Spleen (tissue), 11 donors: ENCODE measurements around the gene EXOC6B. TPM values are rescaled to one million over a fixed set of nuclear protein-coding genes. Genes with fewer than 3 reads are reported as not detected.

Source experiments
- DNase-seq: peaks from one replicate; pipeline ENCODE4 v3.0.0-alpha.2; 2020
- H3K27ac ChIP-seq, 8 donors: fragments of 200-600 bp; sonication (generic) in 7 of 8; 1 replicate in 4 of 8; 2 replicates in 4 of 8; pipeline versions ENCODE4 v1.5.0 to v1.8.0; 2016 to 2021; ENCODE audit warnings: inconsistent platforms in 4 of 8, mild to moderate bottlenecking in 4 of 8, moderate library complexity in 1 of 8
- H3K27me3 ChIP-seq, 7 donors: fragments of 200-600 bp; sonication (generic) in 6 of 7; replicated peaks in 1 of 7; 1 replicate in 4 of 7; 2 replicates in 3 of 7; pipeline versions ENCODE4 v1.5.0 to v1.8.0; 2016 to 2021; ENCODE audit warnings: inconsistent platforms in 3 of 7, mild to moderate bottlenecking in 1 of 7
- H3K36me3 ChIP-seq, 6 donors: fragments of 200-600 bp; sonication (generic) in 5 of 6; 1 replicate in 4 of 6; 2 replicates in 2 of 6; pipeline versions ENCODE4 v1.5.0 to v1.8.0; 2016 to 2021; ENCODE audit warnings: inconsistent platforms in 2 of 6
- H3K4me1 ChIP-seq, 6 donors: fragments of 200-600 bp; sonication (generic) in 5 of 6; 1 replicate in 3 of 6; 2 replicates in 3 of 6; pipeline versions ENCODE4 v1.5.0 to v1.8.0; 2016 to 2021; ENCODE audit warnings: inconsistent platforms in 3 of 6
- H3K4me3 ChIP-seq, 8 donors: fragments of 200-600 bp; sonication (generic) in 7 of 8; 1 replicate in 4 of 8; 2 replicates in 4 of 8; pipeline versions ENCODE4 v1.5.0 to v1.8.0; 2016 to 2021; ENCODE audit warnings: inconsistent platforms in 4 of 8, mild to moderate bottlenecking in 4 of 8, moderate library complexity in 2 of 8
- H3K9me3 ChIP-seq, 8 donors: fragments of 200-600 bp; sonication (generic) in 7 of 8; 1 replicate in 4 of 8; 2 replicates in 4 of 8; pipeline versions ENCODE4 v1.5.0 to v1.8.0; 2016 to 2021; ENCODE audit warnings: inconsistent platforms in 4 of 8
- POLR2A ChIP-seq, 3 donors: fragments of 450-650 bp; IDR thresholded peaks; one replicate each; pipeline ENCODE4 v1.5.1; 2017; ENCODE audit warnings: antibody characterized with exemption in 3 of 3, mild to moderate bottlenecking in 1 of 3
- POLR2AphosphoS5 ChIP-seq, 3 donors: sonication (generic); formaldehyde crosslinking; IDR thresholded peaks; one replicate each; pipeline ENCODE4 v1.5.1; 2017; ENCODE audit warnings: antibody characterized with exemption in 3 of 3
- WGBS, 5 donors: extraction: QIAGEN DNeasy Blood & Tissue Kit in 3 of 5; methylation state at CpG; one replicate each; pipeline versions ENCODE4 v1.1.5 to v1.1.7; 2013 to 2018; 5-methylcytosine and 5-hydroxymethylcytosine counted together
- intact Hi-C: fragments of 100-400 bp; cut with DNase I; formaldehyde crosslinking; loops from one replicate; pipeline ENCODE4 v1.15.0; 2023; ENCODE audit warnings: low total_unique reads
- polyA plus RNA-seq, 3 donors: library from polyadenylated mRNA; stranded (reverse); fragments of 200-250 nt; gene quantifications; one replicate each; pipeline ENCODE4 v1.2.1, GENCODE V29; 2013
- total RNA-seq, 7 donors: library from RNA; depleted of rRNA in 3 of 7; stranded (reverse); fragments of >200 nt in 3 of 7; fragmentation: NEBNext Ultra II Directional in 4 of 7; extraction: Animal tissue kit (Norgen Biotek cat#: 25700) in 4 of 7; gene quantifications; one replicate each; pipeline versions ENCODE4 v1.1.0 to v1.2.1, GENCODE V29; 2016 to 2021
- TF ChIP-seq, protein P1 (sequence below), 11 experiments: fragments of 200-600 bp in 7 of 11; fragments of 450-650 bp in 4 of 11; sonication (generic) in 4 of 11; IDR thresholded peaks in 8 of 11; conservative IDR thresholded peaks in 3 of 11; 1 replicate in 7 of 11; 2 replicates in 4 of 11; pipeline versions ENCODE4 v1.4.0 to v1.8.0; 2016 to 2021; ENCODE audit warnings: antibody characterized with exemption in 11 of 11, inconsistent platforms in 4 of 11, mild to moderate bottlenecking in 1 of 11
- donor health status: healthy with polysubstance abuse.
- donor health status: DM: no; HTN: no; CAD: no; lungs with moderate emphysema.
- donor health status: DM: no; HTN: no; CAD: no.
- donor health status: Bipolar disorder and iron deficiency.
- donor health status: healthy.
- donor health status: DM: no; HTN: no; CAD: no.
- donor health status: DM: yes; HTN: yes; CAD: no.

The EXOC6B gene
- total and polyA plus RNA-seq, 10 donors: 1.0 to 27.9 (median 18.0) TPM

DNA sequence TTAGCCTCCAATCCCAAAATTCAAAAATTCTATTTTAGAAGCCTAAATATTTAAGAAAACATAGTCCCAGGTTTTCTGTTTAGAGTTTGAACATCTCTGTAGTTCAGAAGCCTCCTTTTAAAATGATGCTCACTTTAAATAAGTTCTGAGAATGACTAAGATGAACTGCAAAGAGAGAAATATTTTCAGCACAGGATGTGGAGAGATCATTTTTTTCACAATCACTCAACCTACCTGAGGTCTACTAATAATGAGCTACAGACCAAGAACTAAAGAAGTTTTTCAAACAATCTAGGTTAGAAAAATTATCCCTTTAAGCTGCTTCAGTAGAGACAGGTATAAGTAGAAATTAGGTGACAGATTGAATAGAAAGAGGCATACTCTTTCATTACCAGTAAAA, 493.1 kb downstream of the EXOC6B start:
- Histone ChIP-seq H3K27ac (no peak overlapping the region), H3K27me3 (no peaks in the 10 kb centered on the region), H3K4me1 (no peaks in the 10 kb centered on the region), H3K4me3 (no peak overlapping the region), H3K9me3 (no peaks in the 10 kb centered on the region), H3K36me3 (no peaks in the 10 kb centered on the region)
- TF ChIP-seq, protein P1, sequence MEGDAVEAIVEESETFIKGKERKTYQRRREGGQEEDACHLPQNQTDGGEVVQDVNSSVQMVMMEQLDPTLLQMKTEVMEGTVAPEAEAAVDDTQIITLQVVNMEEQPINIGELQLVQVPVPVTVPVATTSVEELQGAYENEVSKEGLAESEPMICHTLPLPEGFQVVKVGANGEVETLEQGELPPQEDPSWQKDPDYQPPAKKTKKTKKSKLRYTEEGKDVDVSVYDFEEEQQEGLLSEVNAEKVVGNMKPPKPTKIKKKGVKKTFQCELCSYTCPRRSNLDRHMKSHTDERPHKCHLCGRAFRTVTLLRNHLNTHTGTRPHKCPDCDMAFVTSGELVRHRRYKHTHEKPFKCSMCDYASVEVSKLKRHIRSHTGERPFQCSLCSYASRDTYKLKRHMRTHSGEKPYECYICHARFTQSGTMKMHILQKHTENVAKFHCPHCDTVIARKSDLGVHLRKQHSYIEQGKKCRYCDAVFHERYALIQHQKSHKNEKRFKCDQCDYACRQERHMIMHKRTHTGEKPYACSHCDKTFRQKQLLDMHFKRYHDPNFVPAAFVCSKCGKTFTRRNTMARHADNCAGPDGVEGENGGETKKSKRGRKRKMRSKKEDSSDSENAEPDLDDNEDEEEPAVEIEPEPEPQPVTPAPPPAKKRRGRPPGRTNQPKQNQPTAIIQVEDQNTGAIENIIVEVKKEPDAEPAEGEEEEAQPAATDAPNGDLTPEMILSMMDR (IDR thresholded peaks at IDR 0.05 in 8 of 11, conservative IDR thresholded peaks at IDR 0.05 in 3 of 11): no peak
- TF ChIP-seq POLR2A (IDR thresholded peaks at IDR 0.05) (no peak), POLR2AphosphoS5 (IDR thresholded peaks at IDR 0.05) (no peak)
- DNase-seq: no peak
- intact Hi-C loops: no loop called here

DNA sequence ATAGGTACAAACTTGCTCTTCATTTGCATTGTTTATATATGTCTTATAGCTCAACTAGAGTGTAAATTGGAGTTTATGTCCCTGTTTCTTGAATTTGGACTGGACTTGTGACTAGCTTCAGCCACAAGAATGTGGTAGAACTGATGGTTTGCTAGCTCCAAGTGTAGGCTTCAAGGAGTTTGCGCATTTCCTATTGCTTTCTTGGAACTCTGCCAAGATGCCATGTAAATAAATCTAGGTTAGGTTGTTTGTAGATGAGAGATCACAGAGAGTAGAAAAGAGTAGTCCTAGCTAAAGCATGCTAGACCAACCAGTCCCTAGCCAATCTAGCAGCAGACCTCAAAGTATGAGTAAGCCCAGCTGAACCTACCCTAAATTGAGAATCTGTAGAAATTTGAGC, 495.2 kb downstream of the EXOC6B start:
- H3K4me3 ChIP-seq: no peak overlapping the region
- no peaks in the 10 kb centered on the region for H3K9me3 ChIP-seq
- WGBS, 5 donors: 95 to 97% (median 95%) methylated on average over 1 of the region's 1 CpG
- H3K27me3 ChIP-seq: no peaks in the 10 kb centered on the region
- TF ChIP-seq, protein P1 (IDR thresholded peaks at IDR 0.05 in 8 of 11, conservative IDR thresholded peaks at IDR 0.05 in 3 of 11): no peak
- TF ChIP-seq POLR2AphosphoS5 (IDR thresholded peaks at IDR 0.05): no peak
- no peaks in the 10 kb centered on the region for H3K36me3 ChIP-seq
- no peak overlapping the region for H3K27ac ChIP-seq
- intact Hi-C loops: no loop called here
- DNase-seq: no peak
- H3K4me1 ChIP-seq: no peaks in the 10 kb centered on the region

DNA sequence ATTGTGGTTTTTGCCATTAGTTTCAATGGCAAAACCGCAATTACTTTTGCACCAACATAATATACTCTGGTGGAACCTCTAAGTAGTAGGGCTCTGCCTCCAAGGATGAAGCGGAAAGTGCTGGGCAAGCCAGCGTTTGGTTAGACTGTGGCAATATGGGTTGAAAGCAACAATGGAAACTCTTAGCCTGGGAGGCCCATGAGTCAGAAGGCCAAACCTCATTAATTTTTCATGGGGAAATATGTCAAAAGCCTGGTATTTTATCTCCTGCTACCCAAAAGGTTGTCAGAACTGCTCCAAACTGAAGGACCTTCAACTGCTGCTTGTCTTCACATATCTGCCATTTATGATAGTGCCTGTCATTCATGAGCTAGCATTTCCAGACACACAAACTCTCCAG, 499.1 kb downstream of the EXOC6B start:
- 88 to 92% (median 88%) methylated on average over 3 of the region's 3 CpGs for WGBS, 5 donors
- Histone ChIP-seq H3K9me3 (no peaks in the 10 kb centered on the region), H3K27me3 (no peaks in the 10 kb centered on the region), H3K4me3 (no peak overlapping the region), H3K4me1 (no peaks in the 10 kb centered on the region), H3K36me3 (no peaks in the 10 kb centered on the region), H3K27ac (no peak overlapping the region)
- intact Hi-C loops: no loop called here
- TF ChIP-seq, protein P1 (IDR thresholded peaks at IDR 0.05 in 8 of 11, conservative IDR thresholded peaks at IDR 0.05 in 3 of 11): no peak
- TF ChIP-seq POLR2AphosphoS5 (IDR thresholded peaks at IDR 0.05): no peak
- no peak for TF ChIP-seq POLR2A (IDR thresholded peaks at IDR 0.05)
- DNase-seq: no peak

DNA sequence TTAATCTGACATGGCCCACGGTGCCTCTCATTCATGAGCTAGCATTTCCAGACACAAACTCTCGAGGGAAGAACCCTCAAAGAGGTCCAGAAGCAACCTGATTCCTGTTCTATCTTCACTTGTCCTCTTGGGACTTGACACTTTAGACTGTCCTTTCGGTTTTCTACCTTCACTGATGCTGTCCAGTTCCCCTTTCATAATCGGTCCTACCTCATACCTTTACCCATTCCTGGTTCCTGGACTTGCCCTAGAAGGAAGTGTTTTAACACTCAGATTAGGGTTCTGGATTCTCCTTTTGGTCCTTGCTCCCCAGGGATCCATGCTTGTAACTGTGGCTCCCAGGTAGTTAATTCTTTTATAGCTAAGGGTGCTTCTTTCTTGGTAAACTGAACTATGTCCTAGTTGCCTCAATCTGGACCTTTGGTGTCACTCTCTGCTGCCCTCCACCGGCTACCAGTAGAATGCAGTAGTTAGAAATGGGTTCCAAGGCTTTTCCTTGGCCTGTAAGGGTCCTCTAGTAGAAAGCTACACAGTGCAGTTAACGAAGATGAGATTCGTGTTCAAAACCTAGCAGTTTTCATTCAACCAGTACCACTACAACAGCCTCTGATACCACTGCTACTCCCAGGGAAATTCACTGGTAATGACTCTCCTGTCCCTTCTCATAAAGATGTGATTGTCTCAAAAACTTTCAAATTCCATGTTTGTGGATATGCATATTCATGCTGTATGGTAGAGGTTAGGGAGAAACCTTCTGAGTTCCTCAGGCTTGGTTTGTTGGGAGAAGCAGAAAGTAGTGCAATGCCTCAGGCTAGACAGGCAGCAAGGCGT, 500.0 kb downstream of the EXOC6B start:
- no peak overlapping the region for H3K4me3 ChIP-seq
- WGBS, 5 donors: 66 to 77% (median 72%) methylated on average over 8 of the region's 8 CpGs
- H3K36me3 ChIP-seq: no peaks in the 10 kb centered on the region
- DNase-seq: no peak
- no peaks in the 10 kb centered on the region for H3K9me3 ChIP-seq
- intact Hi-C loops: no loop called here
- no peaks in the 10 kb centered on the region for H3K4me1 ChIP-seq
- no peak overlapping the region for H3K27ac ChIP-seq
- H3K27me3 ChIP-seq: no peaks in the 10 kb centered on the region
- TF ChIP-seq POLR2A (IDR thresholded peaks at IDR 0.05) (no peak), POLR2AphosphoS5 (IDR thresholded peaks at IDR 0.05) (no peak)
- TF ChIP-seq, protein P1 (IDR thresholded peaks at IDR 0.05 in 8 of 11, conservative IDR thresholded peaks at IDR 0.05 in 3 of 11): peak in 6 of 11 experiments; percentile 26 to 58 (median 46)
